Thyroid gland (tissue), 4 donors: ENCODE data around the gene LTBP3.

Source experiments
- CTCF ChIP-seq, 6 experiments: fragments of 200-600 bp in 3 of 6; fragments of 450-650 bp in 3 of 6; sonication (generic) in 3 of 6; IDR thresholded peaks; one replicate each; pipeline ENCODE4 v1.5.1; 2016 to 2019; ENCODE audit warnings: antibody characterized with exemption in 6 of 6, mild to moderate bottlenecking in 2 of 6, inconsistent platforms in 1 of 6, moderate library complexity in 1 of 6
- POLR2A ChIP-seq, 2 donors: fragments of 450-650 bp; IDR thresholded peaks; one replicate each; pipeline ENCODE4 v1.6.1; 2017; ENCODE audit warnings: antibody characterized with exemption in 2 of 2, mild to moderate bottlenecking in 2 of 2, moderate library complexity in 1 of 2

GRCh38 chr11:65546217-65546958 lies 11.8 kb downstream of the LTBP3 start:
- TF ChIP-seq CTCF (IDR thresholded peaks at IDR 0.05) (no peak), POLR2A (IDR thresholded peaks at IDR 0.05) (no peak)
